NB4 (cell line): Measurements from ENCODE around the gene METRN.
"Not testable (repeated sequence)": the region's sequence is repeated elsewhere in the genome, so short reads cannot be mapped to it uniquely, and the experiment has no call there.

ENCODE experiments used
- DNase-seq: peaks from one replicate; pipeline ENCODE4 v3.0.0; 2010; ENCODE audit warnings: low read depth
- H3K4me3 ChIP-seq: one replicate; pipeline ENCODE4 v1.5.1; 2011; ENCODE audit warnings: mild to moderate bottlenecking, low read depth, low read length, moderate library complexity
- CTCF ChIP-seq: IDR thresholded peaks from one replicate; pipeline ENCODE4 v1.5.1; 2012; ENCODE audit warnings: low read depth, low read length
- MYC ChIP-seq: IDR thresholded peaks from 2 replicates; pipeline ENCODE4 v1.6.1; 2011; ENCODE audit warnings: low read depth, low read length
- POLR2A ChIP-seq: IDR thresholded peaks from 2 replicates; pipeline ENCODE4 v1.6.1; 2011; ENCODE audit warnings: mild to moderate bottlenecking; ENCODE audit not compliant: insufficient read length; ENCODE audit errors: extremely low read depth
- TF ChIP-seq, protein P1 (sequence below): IDR thresholded peaks from 2 replicates; pipeline ENCODE4 v1.6.1; 2011; ENCODE audit warnings: low read depth, low read length

Gene METRN

GRCh38 chr16:747978-748746 is 33.2 kb downstream of the METRN start:
- H3K4me3 ChIP-seq, result no peak overlapping the region
- DNase-seq, result no peak
- TF ChIP-seq, protein P1, sequence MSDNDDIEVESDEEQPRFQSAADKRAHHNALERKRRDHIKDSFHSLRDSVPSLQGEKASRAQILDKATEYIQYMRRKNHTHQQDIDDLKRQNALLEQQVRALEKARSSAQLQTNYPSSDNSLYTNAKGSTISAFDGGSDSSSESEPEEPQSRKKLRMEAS, result no peak
- TF ChIP-seq CTCF (no peak), MYC (no peak), POLR2A (no peak)

DNA sequence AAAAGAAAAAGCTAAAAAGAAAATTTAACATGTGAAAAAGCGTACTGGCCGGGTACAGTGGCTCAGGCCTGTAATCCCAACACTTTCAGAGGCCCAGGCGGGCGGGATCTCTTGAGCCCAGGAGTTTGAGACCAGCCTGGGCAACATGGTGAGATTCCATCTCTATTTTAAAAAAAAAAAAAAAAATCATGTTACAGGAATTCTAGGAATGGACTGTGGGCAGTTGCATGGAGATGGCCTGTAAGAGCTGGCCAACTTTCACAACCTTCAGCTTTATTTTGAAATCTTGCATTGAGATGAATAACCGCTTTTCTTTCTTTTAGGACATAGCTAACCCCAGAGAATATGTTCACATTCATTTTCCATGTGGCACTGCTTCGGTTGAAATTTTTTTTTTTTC is 34.1 kb downstream of the METRN start:
- no peak for TF ChIP-seq POLR2A
- no peak for TF ChIP-seq CTCF
- no peak for TF ChIP-seq MYC
- no peak overlapping the region for H3K4me3 ChIP-seq
- no peak for DNase-seq

DNA sequence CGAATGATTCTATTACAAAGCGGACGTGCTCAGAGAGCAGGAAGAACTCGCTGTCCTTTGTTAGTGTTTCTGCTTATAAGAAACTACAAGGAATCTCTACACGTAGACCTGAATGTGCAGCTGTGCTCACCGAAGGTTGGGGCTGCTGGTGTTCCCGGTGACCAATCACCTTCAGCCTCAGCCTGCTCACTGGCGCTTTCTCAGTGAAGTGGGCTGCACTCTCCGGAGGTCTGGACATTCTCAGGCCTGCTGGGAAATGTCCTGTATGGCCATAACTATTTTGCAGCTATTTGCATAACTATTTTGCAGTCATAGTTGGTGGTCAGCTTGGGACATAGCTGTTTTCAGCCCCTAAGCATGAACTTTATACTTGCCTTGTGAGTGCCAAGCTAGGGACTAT is 35.6 kb downstream of the METRN start:
- DNase-seq, result no peak
- TF ChIP-seq MYC, result no peak
- TF ChIP-seq, protein P1, result no peak
- no peak for TF ChIP-seq CTCF
- no peak for TF ChIP-seq POLR2A

GRCh38 chr16:751152-752006 is 36.5 kb downstream of the METRN start:
- TF ChIP-seq CTCF (no peak), POLR2A (no peak), MYC (no peak)
- TF ChIP-seq, protein P1, result no peak
- H3K4me3 ChIP-seq, result no peak overlapping the region
- DNase-seq, result no peak

More for the DNA sequence above, 35.6 kb downstream of the METRN start:
- H3K4me3 ChIP-seq, result no peak overlapping the region

DNA sequence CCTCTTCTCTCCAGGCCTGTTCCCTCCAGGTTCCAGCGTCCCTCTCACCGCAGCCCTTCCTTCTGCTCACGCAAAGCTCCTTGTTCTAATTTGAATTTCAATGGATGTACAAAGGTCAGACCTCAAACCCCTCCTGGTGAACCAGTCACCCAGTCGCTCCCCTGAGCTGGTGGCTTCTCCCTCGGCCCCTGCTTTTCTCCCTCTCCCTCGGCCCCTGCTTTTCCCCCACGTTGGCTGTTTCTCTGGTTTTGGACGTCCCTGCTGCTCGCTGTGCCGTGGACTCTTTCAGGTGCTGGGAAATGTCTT is 37.0 kb downstream of the METRN start:
- TF ChIP-seq CTCF, result no peak
- no peak for TF ChIP-seq POLR2A
- TF ChIP-seq, protein P1, result no peak
- TF ChIP-seq MYC, result no peak
- no peak for DNase-seq
- H3K4me3 ChIP-seq, result no peak overlapping the region

GRCh38 chr16:754121-754607 is 39.2 kb downstream of the METRN start:
- not testable (repeated sequence) for H3K4me3 ChIP-seq, DNase-seq
